HCT116 (cell line): Measurements from ENCODE around the gene NLRP7. TPM values are rescaled to one million over a fixed set of nuclear protein-coding genes. Genes with fewer than 3 reads are reported as not detected.
"Not testable (repeated sequence)": the region's sequence is repeated elsewhere in the genome, so short reads cannot be mapped to it uniquely, and the experiment has no call there.

Experiments used
- ATAC-seq: fragments of 200-7000 bp; cut with Tn5 transposase; 2 replicates; pipeline ENCODE4 v1.9.1; 2020; ENCODE audit warnings: mild to moderate bottlenecking, moderate library complexity
- BruUV-seq: library from RNA; stranded (reverse); fragments of 400-500 nt; replicated peaks from 2 replicates; lab custom pipeline; 2021; lab: Mats Ljungman, UMichigan
- CTCF ChIA-PET: fragments of 300-600 bp; sonication (Branson Sonifier 250); formaldehyde crosslinking; loops from one replicate; lab custom pipeline; 2021; ENCODE audit warnings: antibody characterized with exemption; lab: Charles Lee
- POLR2A ChIA-PET: fragments of 300-600, 350-600 bp; sonication (Branson Sonifier 250); formaldehyde crosslinking; loops from one replicate; lab custom pipeline; 2021; ENCODE audit warnings: antibody characterized with exemption; lab: Charles Lee
- RAD21 ChIA-PET, 2 experiments: fragments of 300-600 bp; sonication (Branson Sonifier 250); formaldehyde crosslinking; loops; one replicate each; lab custom pipeline; 2023; ENCODE audit warnings: low total read pairs in 2 of 2; ENCODE audit not compliant: uncharacterized antibody in 2 of 2, unreplicated experiment in 2 of 2, low non-redundant PET in 1 of 2; lab: Charles Lee
- DNase-seq: peaks from one replicate; pipeline ENCODE4 v3.0.0-alpha.2; 2010; ENCODE audit warnings: low read depth, low spot score
- H2AFZ ChIP-seq: fragments of 200-600 bp; shearing (Covaris generic), sonication (generic); 2 replicates; pipeline ENCODE4 v1.6.1; 2017; ENCODE audit warnings: low read depth, mixed run types, mixed read lengths, antibody characterized with exemption, low read length; ENCODE audit not compliant: poor library complexity, severe bottlenecking
- H3K27ac ChIP-seq: 2 replicates; pipeline ENCODE4 v1.5.1; 2012; ENCODE audit warnings: low read depth, low read length
- H3K27me3 ChIP-seq: fragments of 200-600 bp; sonication (generic); 2 replicates; pipeline ENCODE4 v1.6.1; 2016; ENCODE audit warnings: mixed run types, low read length, mixed read lengths; ENCODE audit not compliant: insufficient read depth
- H3K36me3 ChIP-seq, 2 experiments: fragments of 200-500 bp in 1 of 2; fragments of 200-600 bp in 1 of 2; sonication (Bioruptor generic) in 1 of 2; sonication (generic) in 1 of 2; 2 replicates each; pipeline versions ENCODE4 v1.5.1 to v1.6.1; 2014 to 2016; ENCODE audit warnings: low read length in 2 of 2, inconsistent platforms in 1 of 2, mixed read lengths in 1 of 2, mixed run types in 1 of 2; ENCODE audit not compliant: insufficient read depth in 2 of 2, control insufficient read depth in 1 of 2
- H3K4me1 ChIP-seq, 2 experiments: fragments of 200-600 bp in 1 of 2; sonication (generic) in 1 of 2; 2 replicates each; pipeline versions ENCODE4 v1.5.1 to v1.6.1; 2012 to 2017; ENCODE audit warnings: low read length in 2 of 2, inconsistent platforms in 1 of 2, mild to moderate bottlenecking in 1 of 2, mixed read lengths in 1 of 2, mixed run types in 1 of 2, moderate library complexity in 1 of 2; ENCODE audit not compliant: insufficient read depth in 2 of 2, control insufficient read depth in 1 of 2
- H3K4me2 ChIP-seq: fragments of 200-600 bp; sonication (generic); 2 replicates; pipeline ENCODE4 v1.6.1; 2017; ENCODE audit warnings: mixed run types, low read length, mixed read lengths
- H3K4me3 ChIP-seq, 2 experiments: fragments of 200-600 bp in 1 of 2; sonication (generic) in 1 of 2; replicated peaks in 1 of 2; 2 replicates each; pipeline ENCODE4 v1.5.1; 2011 to 2016; ENCODE audit warnings: low read length in 2 of 2, control low read depth in 1 of 2, low read depth in 1 of 2, mild to moderate bottlenecking in 1 of 2, mixed read lengths in 1 of 2, mixed run types in 1 of 2
- H3K79me2 ChIP-seq: fragments of 200-600 bp; sonication (generic); 2 replicates; pipeline ENCODE4 v1.6.1; 2017; ENCODE audit warnings: mild to moderate bottlenecking, mixed run types, low read length, moderate library complexity, mixed read lengths; ENCODE audit not compliant: insufficient read depth
- H3K9ac ChIP-seq: fragments of 200-600 bp; sonication (generic); 2 replicates; pipeline ENCODE4 v1.6.1; 2016; ENCODE audit warnings: low read length, mixed read lengths
- H3K9me2 ChIP-seq: fragments of 200-600 bp; sonication (generic), shearing (Covaris generic); 2 replicates; pipeline ENCODE4 v1.6.1; 2017; ENCODE audit warnings: mixed run types, mild to moderate bottlenecking, moderate library complexity; ENCODE audit not compliant: insufficient read depth
- H3K9me3 ChIP-seq, 2 experiments: fragments of 200-500 bp in 1 of 2; fragments of 200-600 bp in 1 of 2; sonication (Bioruptor generic) in 1 of 2; sonication (generic) in 1 of 2; 2 replicates each; pipeline ENCODE4 v1.6.1; 2014 to 2017; ENCODE audit warnings: low read length in 2 of 2, mixed read lengths in 2 of 2, inconsistent platforms in 1 of 2, low read depth in 1 of 2, mild to moderate bottlenecking in 1 of 2, mixed run types in 1 of 2, moderate library complexity in 1 of 2; ENCODE audit not compliant: control insufficient read depth in 1 of 2, insufficient read depth in 1 of 2
- H4K20me1 ChIP-seq: fragments of 200-600 bp; sonication (generic), shearing (Covaris generic); 2 replicates; pipeline ENCODE4 v1.6.1; 2017; ENCODE audit warnings: mixed run types, mild to moderate bottlenecking, moderate library complexity; ENCODE audit not compliant: insufficient read depth
- EGR1 ChIP-seq: IDR thresholded peaks from 2 replicates; pipeline ENCODE4 v1.6.1; 2012; ENCODE audit warnings: low read depth
- SP1 ChIP-seq: IDR thresholded peaks from 2 replicates; pipeline ENCODE4 v1.6.1; 2012; ENCODE audit warnings: low read depth
- TCF7L2 ChIP-seq: IDR thresholded peaks from 2 replicates; pipeline ENCODE4 v1.7.0; 2011; ENCODE audit warnings: borderline replicate concordance, inconsistent platforms; ENCODE audit not compliant: insufficient read depth, insufficient read length; ENCODE audit errors: extremely low read depth
- intact Hi-C: fragments of 100-400 bp; cut with micrococcal nuclease; formaldehyde crosslinking; loops from 2 replicates; pipeline ENCODE4 v1.10.0; 2022
- total RNA-seq: library from RNA; stranded (reverse); gene quantifications from one replicate; pipeline ENCODE4 v1.2.1, GENCODE V29; 2021; ENCODE audit not compliant: unreplicated experiment
- TF ChIP-seq, protein P1 (sequence below), 3 experiments: fragments of 200-600 bp in 1 of 3; sonication (generic) in 1 of 3; IDR thresholded peaks in 2 of 3; conservative IDR thresholded peaks in 1 of 3; 2 replicates each; pipeline ENCODE4 v1.5.1; 2012 to 2017; ENCODE audit warnings: low read depth in 2 of 3, low read length in 2 of 3, antibody characterized with exemption in 1 of 3, borderline replicate concordance in 1 of 3, control low read depth in 1 of 3, mild to moderate bottlenecking in 1 of 3, mixed read lengths in 1 of 3, mixed run types in 1 of 3, moderate library complexity in 1 of 3; ENCODE audit not compliant: insufficient read depth in 1 of 3

Gene NLRP7
- total RNA-seq, 1 experiment from 2014 or later, result not detected

DNA sequence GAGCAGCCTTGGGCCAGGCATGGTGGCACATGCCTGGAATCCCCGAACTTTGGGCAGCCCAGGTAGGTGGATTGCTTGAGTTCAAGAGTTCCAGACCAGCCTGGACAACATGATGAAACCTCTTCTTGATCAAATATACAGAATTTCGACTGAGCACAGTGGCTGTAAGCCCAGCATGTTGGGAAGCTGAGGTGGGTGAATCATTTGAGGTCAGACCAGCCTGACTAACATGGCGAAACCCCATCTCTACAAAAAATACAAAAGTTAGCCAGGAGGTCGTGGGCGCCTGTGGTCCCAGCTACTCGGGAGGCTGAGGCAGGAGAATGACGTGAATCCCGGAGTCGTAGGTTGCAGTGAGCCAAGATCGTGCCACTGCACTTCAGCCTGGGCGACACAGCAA is 8.0 kb upstream of the NLRP7 start:
- no peaks in the 10 kb centered on the region for H3K27me3 ChIP-seq
- no peaks in the 10 kb centered on the region for H3K4me1 ChIP-seq
- H3K9me2 ChIP-seq, result no peaks in the 10 kb centered on the region
- no TSS peak for BruUV-seq
- no peak overlapping the region for H2AFZ ChIP-seq
- H3K9me3 ChIP-seq, result no peaks in the 10 kb centered on the region
- TF ChIP-seq SP1, result no peak
- TF ChIP-seq TCF7L2, result no peak
- TF ChIP-seq, protein P1, sequence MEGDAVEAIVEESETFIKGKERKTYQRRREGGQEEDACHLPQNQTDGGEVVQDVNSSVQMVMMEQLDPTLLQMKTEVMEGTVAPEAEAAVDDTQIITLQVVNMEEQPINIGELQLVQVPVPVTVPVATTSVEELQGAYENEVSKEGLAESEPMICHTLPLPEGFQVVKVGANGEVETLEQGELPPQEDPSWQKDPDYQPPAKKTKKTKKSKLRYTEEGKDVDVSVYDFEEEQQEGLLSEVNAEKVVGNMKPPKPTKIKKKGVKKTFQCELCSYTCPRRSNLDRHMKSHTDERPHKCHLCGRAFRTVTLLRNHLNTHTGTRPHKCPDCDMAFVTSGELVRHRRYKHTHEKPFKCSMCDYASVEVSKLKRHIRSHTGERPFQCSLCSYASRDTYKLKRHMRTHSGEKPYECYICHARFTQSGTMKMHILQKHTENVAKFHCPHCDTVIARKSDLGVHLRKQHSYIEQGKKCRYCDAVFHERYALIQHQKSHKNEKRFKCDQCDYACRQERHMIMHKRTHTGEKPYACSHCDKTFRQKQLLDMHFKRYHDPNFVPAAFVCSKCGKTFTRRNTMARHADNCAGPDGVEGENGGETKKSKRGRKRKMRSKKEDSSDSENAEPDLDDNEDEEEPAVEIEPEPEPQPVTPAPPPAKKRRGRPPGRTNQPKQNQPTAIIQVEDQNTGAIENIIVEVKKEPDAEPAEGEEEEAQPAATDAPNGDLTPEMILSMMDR (IDR thresholded peaks at IDR 0.05 in 2 of 3, conservative IDR thresholded peaks at IDR 0.05 in 1 of 3; ENCODE audit: borderline replicate concordance in 1 of 3, insufficient read depth in 1 of 3, low read depth in 2 of 3, low read length in 2 of 3), result no peak
- TF ChIP-seq EGR1, result no peak
- no peak overlapping the region for H3K4me2 ChIP-seq
- ATAC-seq, result no peak
- H3K36me3 ChIP-seq, result no peaks in the 10 kb centered on the region
- H3K9ac ChIP-seq, result no peak overlapping the region
- no peak for DNase-seq
- H4K20me1 ChIP-seq, result no peaks in the 10 kb centered on the region
- H3K27ac ChIP-seq, result no peak overlapping the region
- ChIA-PET CTCF (no interaction called here), POLR2A (no interaction called here), RAD21 (no interaction called here)
- H3K79me2 ChIP-seq, result no peaks in the 10 kb centered on the region
- intact Hi-C loops, result no loop called here
- no peak overlapping the region for H3K4me3 ChIP-seq

DNA sequence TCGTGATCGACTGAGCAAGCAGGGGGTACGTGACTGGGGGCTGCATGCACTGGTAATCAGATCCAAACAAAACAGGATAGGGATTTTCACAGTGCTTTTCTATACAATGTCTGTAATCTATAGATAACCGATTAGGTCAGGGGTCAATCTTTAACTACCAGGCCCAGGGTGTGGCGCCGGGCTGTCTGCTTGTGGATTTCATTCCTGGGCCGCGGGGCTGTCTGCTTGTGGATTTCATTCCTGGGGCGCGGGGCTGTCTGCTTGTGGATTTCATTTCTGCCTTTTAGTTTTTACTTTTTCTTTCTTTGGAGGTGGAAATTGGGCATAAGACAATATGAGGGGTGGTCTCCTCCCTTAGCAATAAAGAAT is 6.0 kb upstream of the NLRP7 start:
- H3K36me3 ChIP-seq, ATAC-seq, H3K4me1 ChIP-seq, H3K79me2 ChIP-seq, CTCF ChIA-PET, H3K4me3 ChIP-seq, BruUV-seq, H3K9me2 ChIP-seq, H3K9ac ChIP-seq, H3K4me2 ChIP-seq, RAD21 ChIA-PET, intact Hi-C loops, H3K27ac ChIP-seq, H4K20me1 ChIP-seq, H2AFZ ChIP-seq, H3K9me3 ChIP-seq, H3K27me3 ChIP-seq, DNase-seq, POLR2A ChIA-PET: not testable (repeated sequence)
